RWPE1 (cell line): ENCODE measurements around the gene GTPBP4.
"Not testable (repeated sequence)": the region's sequence is repeated elsewhere in the genome, so short reads cannot be mapped to it uniquely, and the experiment has no call there.

ENCODE experiments used
- CTCF ChIA-PET: fragments of 350-600 bp; sonication (Branson Sonifier 250); formaldehyde crosslinking; extraction: SDS; loops from one replicate; lab custom pipeline; 2021; lab: Yijun Ruan, JAX
- POLR2A ChIA-PET: fragments of 400-600 bp; formaldehyde crosslinking; extraction: SDS; loops from one replicate; lab custom pipeline; 2020; ENCODE audit warnings: antibody characterized with exemption; ENCODE audit not compliant: low non-redundant PET; lab: Yijun Ruan, JAX
- DNase-seq: peaks from one replicate; pipeline ENCODE4 v3.0.0; 2012; ENCODE audit warnings: low spot score
- H3K27ac ChIP-seq: fragments of 450-650 bp; 2 replicates; pipeline ENCODE4 v1.5.1; 2017
- CTCF ChIP-seq: fragments of 450-650 bp; conservative IDR thresholded peaks from 2 replicates; pipeline ENCODE4 v1.5.1; 2017; ENCODE audit warnings: low read depth, mild to moderate bottlenecking

GTPBP4 gene

DNA sequence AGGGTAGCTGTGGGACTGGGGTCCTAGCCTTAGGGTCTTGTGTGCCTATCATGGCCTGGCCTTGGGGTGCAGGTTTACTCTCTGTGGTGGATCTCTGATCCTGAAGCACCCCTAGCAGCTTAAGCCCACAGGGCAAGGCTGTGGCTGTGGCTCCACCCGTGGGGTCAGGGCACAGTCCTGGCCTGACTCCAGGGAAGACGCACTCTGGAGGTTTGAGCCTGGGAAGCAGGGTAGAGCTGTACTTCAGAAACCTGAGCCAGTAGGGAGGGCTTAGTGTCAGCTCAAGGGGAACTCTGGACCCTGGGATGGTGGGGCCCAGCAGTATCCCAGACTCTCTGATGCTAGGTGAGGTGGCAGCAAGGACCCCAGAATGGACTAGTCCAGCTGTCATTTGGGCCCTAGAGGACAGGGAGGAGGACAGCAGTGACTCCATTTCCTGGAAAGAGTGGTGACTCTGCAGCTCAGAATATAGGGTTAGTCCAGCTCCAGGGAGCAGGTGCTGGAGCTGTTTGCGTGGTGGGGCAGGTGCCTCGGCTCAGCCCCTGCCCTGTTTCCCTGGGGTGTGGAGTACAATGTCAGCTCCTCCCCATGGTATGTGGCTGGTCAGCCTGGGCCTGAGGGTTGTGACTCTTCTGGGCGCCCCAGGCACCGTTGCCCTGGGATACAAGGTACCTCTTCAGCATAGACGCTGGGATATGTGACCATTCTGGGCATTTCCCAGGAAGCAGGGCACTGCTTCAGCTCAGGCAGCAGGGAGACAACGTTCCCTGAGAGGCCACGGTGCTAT is 15.8 kb downstream of the GTPBP4 start:
- POLR2A ChIA-PET: no interaction called here
- no peak for TF ChIP-seq CTCF
- no peak overlapping the region for H3K27ac ChIP-seq
- no peak for DNase-seq
- CTCF ChIA-PET: interaction anchor here (0.6 to 0.8 kb wide), 2 partner anchors 22 to 175 kb away, joined by 3 read pairs; no protein-coding TSS in a partner anchor

DNA sequence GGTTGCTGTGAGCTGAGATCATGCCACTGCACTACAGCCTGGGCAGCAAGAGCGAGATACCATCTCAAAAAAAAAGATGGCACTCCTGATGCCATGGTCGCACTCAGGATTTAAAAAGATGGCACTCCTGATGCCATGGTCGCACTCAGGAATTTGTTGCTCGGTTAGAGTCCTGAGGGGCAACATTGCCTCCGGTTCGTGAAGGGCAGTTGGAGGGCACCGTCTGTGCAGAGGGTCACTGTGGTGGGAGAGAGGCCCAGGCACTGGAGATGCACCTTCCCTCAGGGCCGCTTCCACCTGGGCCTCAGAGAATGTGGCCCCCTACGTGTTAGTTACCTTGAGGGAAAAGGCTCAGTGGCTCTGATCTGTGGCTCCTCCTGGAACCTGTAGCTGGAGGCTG is 18.3 kb downstream of the GTPBP4 start:
- no peak for TF ChIP-seq CTCF
- ChIA-PET POLR2A (no interaction called here), CTCF (no interaction called here)
- DNase-seq: no peak
- H3K27ac ChIP-seq: no peak overlapping the region

DNA sequence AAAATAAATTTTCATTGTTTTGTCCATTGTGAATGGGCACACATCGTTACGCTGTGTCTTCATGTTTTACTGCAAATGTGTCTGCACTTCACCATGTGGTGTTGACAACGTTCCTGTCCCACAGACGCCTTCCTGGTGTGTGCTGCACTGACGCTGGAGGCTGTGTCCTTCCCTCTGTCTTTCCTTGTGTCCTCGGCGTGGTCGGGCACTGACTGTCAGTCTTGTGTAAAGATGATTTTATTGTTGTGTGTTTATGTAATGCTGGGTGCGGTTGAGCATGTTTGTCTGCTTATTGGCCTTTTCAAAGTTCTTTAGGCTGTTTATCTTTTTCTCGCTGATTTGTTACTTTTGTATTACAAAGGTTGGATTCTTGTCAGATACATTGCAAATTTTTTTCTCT is 19.3 kb downstream of the GTPBP4 start:
- ChIA-PET CTCF (no interaction called here), POLR2A (no interaction called here)
- no peak for DNase-seq
- no peak overlapping the region for H3K27ac ChIP-seq
- no peak for TF ChIP-seq CTCF

DNA sequence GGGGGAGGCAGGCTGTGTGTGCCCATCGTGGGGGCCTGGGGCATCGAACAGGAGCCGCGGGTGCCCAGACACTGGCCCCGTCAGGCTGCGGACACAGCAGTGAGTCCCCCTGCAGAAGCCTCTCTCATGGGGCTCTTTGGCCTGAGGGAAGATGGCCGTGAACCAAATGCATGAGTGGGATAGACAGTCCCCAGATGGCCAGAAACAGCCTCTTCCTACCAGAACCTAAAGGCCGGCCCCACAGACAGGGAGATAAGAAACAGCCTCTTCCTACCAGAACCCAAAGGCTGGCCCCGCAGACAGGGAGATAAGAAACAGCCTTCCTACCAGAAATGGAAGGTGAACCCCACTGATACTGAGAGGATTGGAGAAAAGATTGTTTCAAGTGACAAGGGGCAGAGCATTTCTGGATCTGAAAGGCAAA is 20.8 kb downstream of the GTPBP4 start:
- CTCF ChIA-PET: no interaction called here
- no peak for TF ChIP-seq CTCF
- DNase-seq: no peak
- H3K27ac ChIP-seq: no peak overlapping the region
- POLR2A ChIA-PET: no interaction called here

DNA sequence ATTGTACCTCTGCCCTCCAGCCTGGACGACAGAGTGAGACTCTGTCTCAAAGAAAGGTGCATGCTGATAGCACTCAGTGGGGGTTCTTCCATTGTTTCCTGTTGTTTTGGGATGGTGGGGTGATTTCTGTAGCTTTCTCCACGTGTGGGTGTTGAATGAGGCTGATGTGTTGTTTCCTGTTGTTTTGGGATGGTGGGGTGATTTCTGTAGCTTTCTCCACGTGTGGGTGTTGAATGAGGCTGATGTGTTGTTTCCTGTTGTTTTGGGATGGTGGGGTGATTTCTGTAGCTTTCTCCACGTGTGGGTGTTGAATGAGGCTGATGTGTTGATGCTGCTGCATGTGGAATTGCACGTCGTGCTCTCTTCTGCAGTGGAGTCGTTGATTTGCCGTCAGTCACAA is 21.7 kb downstream of the GTPBP4 start:
- DNase-seq, POLR2A ChIA-PET, H3K27ac ChIP-seq, CTCF ChIA-PET: not testable (repeated sequence)

DNA sequence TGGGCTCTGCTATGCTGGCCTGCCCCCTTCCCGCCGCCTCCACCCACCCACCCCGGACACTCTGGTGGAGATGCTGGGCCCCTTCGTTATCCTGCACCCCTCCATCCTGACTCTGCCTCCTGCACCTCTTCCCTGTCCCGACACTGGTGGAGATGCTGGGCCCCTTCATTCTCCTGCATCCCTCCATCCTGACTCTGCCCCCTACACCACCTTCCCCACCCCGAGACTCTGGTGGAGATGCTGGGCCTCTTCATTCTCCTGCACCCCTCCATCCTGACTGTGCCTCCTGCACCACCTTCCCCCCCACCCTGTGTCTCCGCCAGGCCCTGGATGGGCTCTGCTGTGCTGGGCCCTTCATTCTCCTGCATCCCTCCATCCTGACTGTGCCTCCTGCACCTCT is 22.5 kb downstream of the GTPBP4 start:
- POLR2A ChIA-PET: no interaction called here
- DNase-seq: no peak
- CTCF ChIA-PET: no interaction called here
- H3K27ac ChIP-seq: no peak overlapping the region
- no peak for TF ChIP-seq CTCF

DNA sequence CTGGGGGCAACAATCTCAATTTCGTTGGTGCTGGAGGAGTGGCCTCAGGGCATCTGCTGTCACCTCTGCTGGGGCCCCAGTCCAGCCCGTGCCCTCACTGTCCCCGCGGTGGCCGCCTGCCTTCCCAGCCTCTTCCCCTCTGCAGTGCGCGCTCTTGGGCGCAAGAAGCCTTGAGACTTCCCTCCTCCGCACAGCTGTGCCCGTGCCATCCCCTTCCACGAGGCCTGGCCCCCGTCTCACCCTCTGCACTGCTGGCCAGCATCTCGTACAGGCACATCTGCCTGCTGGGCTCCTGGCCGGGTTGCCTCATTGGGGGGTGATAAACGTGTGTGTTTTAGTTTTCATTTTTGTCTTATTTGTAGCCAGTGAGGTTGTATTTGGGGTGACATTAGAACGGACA is 23.5 kb downstream of the GTPBP4 start:
- no peak overlapping the region for H3K27ac ChIP-seq
- DNase-seq: no peak
- no peak for TF ChIP-seq CTCF
- POLR2A ChIA-PET: no interaction called here
- CTCF ChIA-PET: interaction anchor here (0.7 kb wide), 1 partner anchor 115 kb away, joined by 3 read pairs; no protein-coding TSS in a partner anchor
